HCT116 (cell line): ENCODE data around the gene MYZAP. TPM values are rescaled to one million over a fixed set of nuclear protein-coding genes. Genes with fewer than 3 reads are reported as not detected.

ENCODE experiments used
- ATAC-seq: fragments of 200-7000 bp; cut with Tn5 transposase; 2 replicates; pipeline ENCODE4 v1.9.1; 2020; ENCODE audit warnings: mild to moderate bottlenecking, moderate library complexity
- BruUV-seq: library from RNA; stranded (reverse); fragments of 400-500 nt; replicated peaks from 2 replicates; lab custom pipeline; 2021; lab: Mats Ljungman, UMichigan
- CTCF ChIA-PET: fragments of 300-600 bp; sonication (Branson Sonifier 250); formaldehyde crosslinking; loops from one replicate; lab custom pipeline; 2021; ENCODE audit warnings: antibody characterized with exemption; lab: Charles Lee
- POLR2A ChIA-PET: fragments of 300-600, 350-600 bp; sonication (Branson Sonifier 250); formaldehyde crosslinking; loops from one replicate; lab custom pipeline; 2021; ENCODE audit warnings: antibody characterized with exemption; lab: Charles Lee
- RAD21 ChIA-PET, 2 experiments: fragments of 300-600 bp; sonication (Branson Sonifier 250); formaldehyde crosslinking; loops; one replicate each; lab custom pipeline; 2023; ENCODE audit warnings: low total read pairs in 2 of 2; ENCODE audit not compliant: uncharacterized antibody in 2 of 2, unreplicated experiment in 2 of 2, low non-redundant PET in 1 of 2; lab: Charles Lee
- DNase-seq: peaks from one replicate; pipeline ENCODE4 v3.0.0-alpha.2; 2010; ENCODE audit warnings: low read depth, low spot score
- H2AFZ ChIP-seq: fragments of 200-600 bp; shearing (Covaris generic), sonication (generic); 2 replicates; pipeline ENCODE4 v1.6.1; 2017; ENCODE audit warnings: low read depth, mixed run types, mixed read lengths, antibody characterized with exemption, low read length; ENCODE audit not compliant: poor library complexity, severe bottlenecking
- H3K27ac ChIP-seq: 2 replicates; pipeline ENCODE4 v1.5.1; 2012; ENCODE audit warnings: low read depth, low read length
- H3K27me3 ChIP-seq: fragments of 200-600 bp; sonication (generic); 2 replicates; pipeline ENCODE4 v1.6.1; 2016; ENCODE audit warnings: mixed run types, low read length, mixed read lengths; ENCODE audit not compliant: insufficient read depth
- H3K36me3 ChIP-seq, 2 experiments: fragments of 200-500 bp in 1 of 2; fragments of 200-600 bp in 1 of 2; sonication (Bioruptor generic) in 1 of 2; sonication (generic) in 1 of 2; 2 replicates each; pipeline versions ENCODE4 v1.5.1 to v1.6.1; 2014 to 2016; ENCODE audit warnings: low read length in 2 of 2, inconsistent platforms in 1 of 2, mixed read lengths in 1 of 2, mixed run types in 1 of 2; ENCODE audit not compliant: insufficient read depth in 2 of 2, control insufficient read depth in 1 of 2
- H3K4me1 ChIP-seq, 2 experiments: fragments of 200-600 bp in 1 of 2; sonication (generic) in 1 of 2; 2 replicates each; pipeline versions ENCODE4 v1.5.1 to v1.6.1; 2012 to 2017; ENCODE audit warnings: low read length in 2 of 2, inconsistent platforms in 1 of 2, mild to moderate bottlenecking in 1 of 2, mixed read lengths in 1 of 2, mixed run types in 1 of 2, moderate library complexity in 1 of 2; ENCODE audit not compliant: insufficient read depth in 2 of 2, control insufficient read depth in 1 of 2
- H3K4me2 ChIP-seq: fragments of 200-600 bp; sonication (generic); 2 replicates; pipeline ENCODE4 v1.6.1; 2017; ENCODE audit warnings: mixed run types, low read length, mixed read lengths
- H3K4me3 ChIP-seq, 2 experiments: fragments of 200-600 bp in 1 of 2; sonication (generic) in 1 of 2; replicated peaks in 1 of 2; 2 replicates each; pipeline ENCODE4 v1.5.1; 2011 to 2016; ENCODE audit warnings: low read length in 2 of 2, control low read depth in 1 of 2, low read depth in 1 of 2, mild to moderate bottlenecking in 1 of 2, mixed read lengths in 1 of 2, mixed run types in 1 of 2
- H3K79me2 ChIP-seq: fragments of 200-600 bp; sonication (generic); 2 replicates; pipeline ENCODE4 v1.6.1; 2017; ENCODE audit warnings: mild to moderate bottlenecking, mixed run types, low read length, moderate library complexity, mixed read lengths; ENCODE audit not compliant: insufficient read depth
- H3K9ac ChIP-seq: fragments of 200-600 bp; sonication (generic); 2 replicates; pipeline ENCODE4 v1.6.1; 2016; ENCODE audit warnings: low read length, mixed read lengths
- H3K9me2 ChIP-seq: fragments of 200-600 bp; sonication (generic), shearing (Covaris generic); 2 replicates; pipeline ENCODE4 v1.6.1; 2017; ENCODE audit warnings: mixed run types, mild to moderate bottlenecking, moderate library complexity; ENCODE audit not compliant: insufficient read depth
- H3K9me3 ChIP-seq, 2 experiments: fragments of 200-500 bp in 1 of 2; fragments of 200-600 bp in 1 of 2; sonication (Bioruptor generic) in 1 of 2; sonication (generic) in 1 of 2; 2 replicates each; pipeline ENCODE4 v1.6.1; 2014 to 2017; ENCODE audit warnings: low read length in 2 of 2, mixed read lengths in 2 of 2, inconsistent platforms in 1 of 2, low read depth in 1 of 2, mild to moderate bottlenecking in 1 of 2, mixed run types in 1 of 2, moderate library complexity in 1 of 2; ENCODE audit not compliant: control insufficient read depth in 1 of 2, insufficient read depth in 1 of 2
- H4K20me1 ChIP-seq: fragments of 200-600 bp; sonication (generic), shearing (Covaris generic); 2 replicates; pipeline ENCODE4 v1.6.1; 2017; ENCODE audit warnings: mixed run types, mild to moderate bottlenecking, moderate library complexity; ENCODE audit not compliant: insufficient read depth
- CEBPB ChIP-seq: IDR thresholded peaks from 2 replicates; pipeline ENCODE4 v1.6.1; 2012; ENCODE audit warnings: low read depth
- EZH2phosphoT487 ChIP-seq: fragments of 200-600 bp; IDR thresholded peaks from 2 replicates; pipeline ENCODE4 v1.6.1; 2018; ENCODE audit warnings: antibody characterized with exemption, borderline replicate concordance
- FOSL1 ChIP-seq: IDR thresholded peaks from 2 replicates; pipeline ENCODE4 v1.6.1; 2012; ENCODE audit warnings: low read depth
- intact Hi-C: fragments of 100-400 bp; cut with micrococcal nuclease; formaldehyde crosslinking; loops from 2 replicates; pipeline ENCODE4 v1.10.0; 2022
- total RNA-seq: library from RNA; stranded (reverse); gene quantifications from one replicate; pipeline ENCODE4 v1.2.1, GENCODE V29; 2021; ENCODE audit not compliant: unreplicated experiment
- TF ChIP-seq, protein P1 (sequence below): IDR thresholded peaks from 2 replicates; pipeline ENCODE4 v1.6.1; 2011; ENCODE audit warnings: mild to moderate bottlenecking, low read length, moderate library complexity; ENCODE audit not compliant: insufficient replicate concordance; ENCODE audit errors: extremely low read depth
- TF ChIP-seq, protein P2 (sequence below): IDR thresholded peaks from 2 replicates; pipeline ENCODE4 v1.6.1; 2012; ENCODE audit warnings: low read depth

Gene MYZAP
- total RNA-seq, 1 experiment from 2014 or later: 5.8 TPM

DNA sequence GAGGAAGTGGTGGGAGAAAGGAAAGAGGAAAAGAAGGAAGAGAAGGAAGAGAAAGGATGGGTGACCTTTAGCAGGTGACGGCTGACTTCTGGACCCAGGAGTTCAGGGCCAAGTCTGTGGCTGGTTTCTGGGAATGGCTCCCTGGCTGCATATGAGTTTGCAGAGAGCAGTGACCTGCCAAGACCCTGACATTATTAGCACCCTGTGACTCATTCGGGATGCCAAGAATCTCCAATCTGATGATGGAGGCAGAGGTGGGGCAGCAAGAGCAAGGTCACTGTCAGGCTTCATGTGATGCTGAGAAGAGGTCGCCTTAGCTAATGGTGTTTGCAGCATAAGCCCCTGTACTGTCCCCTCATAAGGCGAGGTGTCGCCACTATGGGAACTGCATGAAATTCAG is 42.6 kb downstream of the MYZAP start:
- CTCF ChIA-PET: interaction anchor here (1.1 kb wide), 1 partner anchor 24 kb away, joined by 3 read pairs; no protein-coding TSS in a partner anchor
- no peak for ATAC-seq
- BruUV-seq: no TSS peak

More for the DNA sequence above, 42.6 kb downstream of the MYZAP start:
- H3K4me3 ChIP-seq: no peak overlapping the region
- H4K20me1 ChIP-seq: no peaks in the 10 kb centered on the region
- H3K27me3 ChIP-seq: no peaks in the 10 kb centered on the region
- DNase-seq: no peak
- H3K4me2 ChIP-seq: no peak overlapping the region
- no peaks in the 10 kb centered on the region for H3K9me3 ChIP-seq
- intact Hi-C loops: no loop called here
- ChIA-PET RAD21 (no interaction called here), POLR2A (no interaction called here)
- H3K36me3 ChIP-seq: 0 out of 4 replicates have a peak, but pooled peaks cover 0 to 2% of the 10 kb centered on the region in 2 experiments
- no peak overlapping the region for H3K27ac ChIP-seq
- no peaks in the 10 kb centered on the region for H3K9me2 ChIP-seq
- peaks cover 0 to 4% of the 10 kb centered on the region in 2 experiments; a peak in 1 of 4 replicates for H3K4me1 ChIP-seq
- H2AFZ ChIP-seq: no peak overlapping the region
- no peak overlapping the region for H3K9ac ChIP-seq
- H3K79me2 ChIP-seq: no peaks in the 10 kb centered on the region
- TF ChIP-seq FOSL1: no peak
- TF ChIP-seq, protein P1, sequence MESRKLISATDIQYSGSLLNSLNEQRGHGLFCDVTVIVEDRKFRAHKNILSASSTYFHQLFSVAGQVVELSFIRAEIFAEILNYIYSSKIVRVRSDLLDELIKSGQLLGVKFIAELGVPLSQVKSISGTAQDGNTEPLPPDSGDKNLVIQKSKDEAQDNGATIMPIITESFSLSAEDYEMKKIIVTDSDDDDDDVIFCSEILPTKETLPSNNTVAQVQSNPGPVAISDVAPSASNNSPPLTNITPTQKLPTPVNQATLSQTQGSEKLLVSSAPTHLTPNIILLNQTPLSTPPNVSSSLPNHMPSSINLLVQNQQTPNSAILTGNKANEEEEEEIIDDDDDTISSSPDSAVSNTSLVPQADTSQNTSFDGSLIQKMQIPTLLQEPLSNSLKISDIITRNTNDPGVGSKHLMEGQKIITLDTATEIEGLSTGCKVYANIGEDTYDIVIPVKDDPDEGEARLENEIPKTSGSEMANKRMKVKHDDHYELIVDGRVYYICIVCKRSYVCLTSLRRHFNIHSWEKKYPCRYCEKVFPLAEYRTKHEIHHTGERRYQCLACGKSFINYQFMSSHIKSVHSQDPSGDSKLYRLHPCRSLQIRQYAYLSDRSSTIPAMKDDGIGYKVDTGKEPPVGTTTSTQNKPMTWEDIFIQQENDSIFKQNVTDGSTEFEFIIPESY: no peak
- TF ChIP-seq, protein P2, sequence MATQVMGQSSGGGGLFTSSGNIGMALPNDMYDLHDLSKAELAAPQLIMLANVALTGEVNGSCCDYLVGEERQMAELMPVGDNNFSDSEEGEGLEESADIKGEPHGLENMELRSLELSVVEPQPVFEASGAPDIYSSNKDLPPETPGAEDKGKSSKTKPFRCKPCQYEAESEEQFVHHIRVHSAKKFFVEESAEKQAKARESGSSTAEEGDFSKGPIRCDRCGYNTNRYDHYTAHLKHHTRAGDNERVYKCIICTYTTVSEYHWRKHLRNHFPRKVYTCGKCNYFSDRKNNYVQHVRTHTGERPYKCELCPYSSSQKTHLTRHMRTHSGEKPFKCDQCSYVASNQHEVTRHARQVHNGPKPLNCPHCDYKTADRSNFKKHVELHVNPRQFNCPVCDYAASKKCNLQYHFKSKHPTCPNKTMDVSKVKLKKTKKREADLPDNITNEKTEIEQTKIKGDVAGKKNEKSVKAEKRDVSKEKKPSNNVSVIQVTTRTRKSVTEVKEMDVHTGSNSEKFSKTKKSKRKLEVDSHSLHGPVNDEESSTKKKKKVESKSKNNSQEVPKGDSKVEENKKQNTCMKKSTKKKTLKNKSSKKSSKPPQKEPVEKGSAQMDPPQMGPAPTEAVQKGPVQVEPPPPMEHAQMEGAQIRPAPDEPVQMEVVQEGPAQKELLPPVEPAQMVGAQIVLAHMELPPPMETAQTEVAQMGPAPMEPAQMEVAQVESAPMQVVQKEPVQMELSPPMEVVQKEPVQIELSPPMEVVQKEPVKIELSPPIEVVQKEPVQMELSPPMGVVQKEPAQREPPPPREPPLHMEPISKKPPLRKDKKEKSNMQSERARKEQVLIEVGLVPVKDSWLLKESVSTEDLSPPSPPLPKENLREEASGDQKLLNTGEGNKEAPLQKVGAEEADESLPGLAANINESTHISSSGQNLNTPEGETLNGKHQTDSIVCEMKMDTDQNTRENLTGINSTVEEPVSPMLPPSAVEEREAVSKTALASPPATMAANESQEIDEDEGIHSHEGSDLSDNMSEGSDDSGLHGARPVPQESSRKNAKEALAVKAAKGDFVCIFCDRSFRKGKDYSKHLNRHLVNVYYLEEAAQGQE: no peak
- TF ChIP-seq CEBPB: no peak
- no peak for TF ChIP-seq EZH2phosphoT487
- TF ChIP-seq, all 23 proteins: peak for 0
